Activated CD4-positive, alpha-beta memory T cell treated with anti-CD3 and anti-CD28 coated beads for 36 hours (primary cell): Measurements from ENCODE around the gene SEC31B. TPM values are rescaled to one million over a fixed set of nuclear protein-coding genes. Genes with fewer than 3 reads are reported as not detected.

Experiments
- CTCF ChIA-PET: fragments of 350-600 bp; sonication (Branson Sonifier 250); formaldehyde crosslinking; loops from one replicate; lab custom pipeline; 2021; ENCODE audit warnings: antibody characterized with exemption, inconsistent platforms; lab: Charles Lee
- POLR2A ChIA-PET: fragments of 350-600 bp; sonication (Branson Sonifier 250); formaldehyde crosslinking; loops from one replicate; lab custom pipeline; 2021; ENCODE audit warnings: antibody characterized with exemption; lab: Charles Lee
- DNase-seq: peaks from one replicate; pipeline ENCODE4 v3.0.0-alpha.2; 2020
- H3K27ac Mint-ChIP-seq: one replicate; pipeline ENCODE4 v1.8.0; 2021; ENCODE audit warnings: mixed read lengths
- H3K27me3 Mint-ChIP-seq: one replicate; pipeline ENCODE4 v1.8.0; 2021; ENCODE audit warnings: mixed read lengths
- H3K36me3 Mint-ChIP-seq: one replicate; pipeline ENCODE4 v1.8.0; 2021; ENCODE audit warnings: mixed read lengths
- H3K4me1 Mint-ChIP-seq: one replicate; pipeline ENCODE4 v1.8.0; 2021; ENCODE audit warnings: low read depth, mixed read lengths
- H3K4me3 Mint-ChIP-seq: one replicate; pipeline ENCODE4 v1.8.0; 2021; ENCODE audit warnings: mild to moderate bottlenecking, mixed read lengths
- H3K9me3 Mint-ChIP-seq: one replicate; pipeline ENCODE4 v1.8.0; 2021; ENCODE audit warnings: mixed read lengths
- intact Hi-C: fragments of 100-400 bp; cut with micrococcal nuclease; formaldehyde crosslinking; loops from one replicate; pipeline ENCODE4 v1.15.1; 2023
- total RNA-seq, 2 experiments: library from RNA; stranded (reverse); gene quantifications; one replicate each; pipeline ENCODE4 v1.2.3, GENCODE V29; 2021

The SEC31B gene, protein sequence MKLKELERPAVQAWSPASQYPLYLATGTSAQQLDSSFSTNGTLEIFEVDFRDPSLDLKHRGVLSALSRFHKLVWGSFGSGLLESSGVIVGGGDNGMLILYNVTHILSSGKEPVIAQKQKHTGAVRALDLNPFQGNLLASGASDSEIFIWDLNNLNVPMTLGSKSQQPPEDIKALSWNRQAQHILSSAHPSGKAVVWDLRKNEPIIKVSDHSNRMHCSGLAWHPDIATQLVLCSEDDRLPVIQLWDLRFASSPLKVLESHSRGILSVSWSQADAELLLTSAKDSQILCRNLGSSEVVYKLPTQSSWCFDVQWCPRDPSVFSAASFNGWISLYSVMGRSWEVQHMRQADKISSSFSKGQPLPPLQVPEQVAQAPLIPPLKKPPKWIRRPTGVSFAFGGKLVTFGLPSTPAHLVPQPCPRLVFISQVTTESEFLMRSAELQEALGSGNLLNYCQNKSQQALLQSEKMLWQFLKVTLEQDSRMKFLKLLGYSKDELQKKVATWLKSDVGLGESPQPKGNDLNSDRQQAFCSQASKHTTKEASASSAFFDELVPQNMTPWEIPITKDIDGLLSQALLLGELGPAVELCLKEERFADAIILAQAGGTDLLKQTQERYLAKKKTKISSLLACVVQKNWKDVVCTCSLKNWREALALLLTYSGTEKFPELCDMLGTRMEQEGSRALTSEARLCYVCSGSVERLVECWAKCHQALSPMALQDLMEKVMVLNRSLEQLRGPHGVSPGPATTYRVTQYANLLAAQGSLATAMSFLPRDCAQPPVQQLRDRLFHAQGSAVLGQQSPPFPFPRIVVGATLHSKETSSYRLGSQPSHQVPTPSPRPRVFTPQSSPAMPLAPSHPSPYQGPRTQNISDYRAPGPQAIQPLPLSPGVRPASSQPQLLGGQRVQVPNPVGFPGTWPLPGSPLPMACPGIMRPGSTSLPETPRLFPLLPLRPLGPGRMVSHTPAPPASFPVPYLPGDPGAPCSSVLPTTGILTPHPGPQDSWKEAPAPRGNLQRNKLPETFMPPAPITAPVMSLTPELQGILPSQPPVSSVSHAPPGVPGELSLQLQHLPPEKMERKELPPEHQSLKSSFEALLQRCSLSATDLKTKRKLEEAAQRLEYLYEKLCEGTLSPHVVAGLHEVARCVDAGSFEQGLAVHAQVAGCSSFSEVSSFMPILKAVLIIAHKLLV
- total RNA-seq, result 10 to 100 TPM; 44.2 to 47.2 TPM

DNA sequence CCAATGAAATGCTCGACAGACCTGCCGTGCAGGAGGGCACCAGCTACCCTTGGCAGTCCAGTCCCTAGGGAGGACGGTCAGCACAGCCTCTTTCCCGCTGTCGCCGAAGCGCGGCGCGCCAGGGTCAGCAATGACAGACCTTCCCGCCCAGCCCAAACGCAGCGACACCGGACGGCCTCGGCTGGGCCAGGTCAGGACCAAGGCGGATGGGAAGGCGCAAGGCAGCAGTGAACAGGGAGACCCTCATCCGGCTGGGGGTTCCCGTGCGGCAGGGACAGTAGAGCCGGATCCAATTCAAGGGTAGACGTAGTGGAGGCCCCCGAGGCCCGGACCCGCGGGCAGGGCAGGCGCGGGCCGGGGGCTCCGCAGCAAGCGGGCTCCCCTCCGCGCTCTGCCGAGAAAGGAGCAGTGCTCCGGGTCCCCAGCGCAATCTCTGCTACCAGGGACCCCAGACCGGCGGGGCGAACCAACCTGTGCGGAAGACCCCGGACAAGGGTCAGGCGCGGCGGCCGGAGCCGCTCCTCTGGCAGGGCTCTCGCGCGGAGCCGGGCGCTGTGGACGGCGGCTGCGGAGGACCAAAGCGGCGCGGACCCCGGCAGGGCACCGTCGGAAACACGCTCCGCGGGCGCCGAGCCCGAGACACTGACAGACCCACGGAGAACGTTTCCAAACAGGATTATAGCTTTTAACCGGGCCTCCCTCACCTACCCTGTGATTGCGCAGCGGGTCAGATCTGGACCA, at the start of gene SEC31B:
SEC31B (minus strand) TSS at position 551 of the 741 bp plus-strand sequence. CDS start 2,909 bp downstream, outside the sequence.
- intact Hi-C loops, result no loop called here
- no peaks in the 10 kb centered on the region for H3K27me3 Mint-ChIP-seq
- peaks cover 12% of the 10 kb centered on the region for H3K4me1 Mint-ChIP-seq
- no peak for DNase-seq
- no peaks in the 10 kb centered on the region for H3K9me3 Mint-ChIP-seq
- CTCF ChIA-PET, result interaction anchor here (0.6 to 7.5 kb wide), 29 partner anchors 9 to 361 kb away, joined by 3 to 144 read pairs (median 5); partner anchors contain the start of genes HIF1AN, NDUFB8, PKD2L1 and SCD
- H3K27ac Mint-ChIP-seq, result peak within 1 kb of the TSS; percentile 61
- H3K36me3 Mint-ChIP-seq, result peaks cover 27% of the 10 kb centered on the region
- POLR2A ChIA-PET, result interaction anchor here (1.3 to 1.4 kb wide), 3 partner anchors 17 to 37 kb away, joined by 3 to 4 read pairs (median 3); partner anchors contain the start of gene HIF1AN
- no peak within 1 kb of the TSS for H3K4me3 Mint-ChIP-seq

DNA sequence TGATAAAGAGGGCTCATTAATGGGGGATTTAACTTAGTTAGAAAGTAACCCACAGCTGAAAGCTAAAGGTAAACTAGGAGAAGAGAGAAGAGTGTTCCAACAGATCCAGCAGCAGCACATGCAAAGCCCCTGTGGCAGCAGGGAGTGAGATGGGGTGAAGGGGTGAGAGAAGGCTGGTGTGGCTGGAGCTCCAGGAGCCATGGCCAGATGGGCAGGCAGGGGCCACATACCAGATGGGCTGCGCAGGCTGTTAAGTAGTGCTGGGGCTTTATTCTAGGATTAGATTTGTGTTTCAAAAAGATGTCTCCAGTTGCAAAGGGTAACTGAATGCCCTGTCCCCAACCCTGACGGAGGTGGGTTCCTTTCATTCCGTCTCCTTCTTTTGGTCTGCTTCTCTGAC, 49.3 kb upstream of the SEC31B start:
- Mint-ChIP-seq H3K27me3 (peaks cover 38% of the 10 kb centered on the region), H3K4me1 (no peaks in the 10 kb centered on the region), H3K36me3 (no peaks in the 10 kb centered on the region), H3K27ac (no peak overlapping the region), H3K9me3 (no peaks in the 10 kb centered on the region), H3K4me3 (no peak overlapping the region)
- POLR2A ChIA-PET, result no interaction called here
- DNase-seq, result no peak
- CTCF ChIA-PET, result interaction anchor here (1.4 to 2.3 kb wide), 2 partner anchors 33 to 174 kb away, joined by 3 to 10 read pairs; partner anchors contain the start of gene HIF1AN
- intact Hi-C loops, result loop anchor here (10.0 kb wide), 1 partner anchor 86 kb away; no protein-coding TSS in a partner anchor

DNA sequence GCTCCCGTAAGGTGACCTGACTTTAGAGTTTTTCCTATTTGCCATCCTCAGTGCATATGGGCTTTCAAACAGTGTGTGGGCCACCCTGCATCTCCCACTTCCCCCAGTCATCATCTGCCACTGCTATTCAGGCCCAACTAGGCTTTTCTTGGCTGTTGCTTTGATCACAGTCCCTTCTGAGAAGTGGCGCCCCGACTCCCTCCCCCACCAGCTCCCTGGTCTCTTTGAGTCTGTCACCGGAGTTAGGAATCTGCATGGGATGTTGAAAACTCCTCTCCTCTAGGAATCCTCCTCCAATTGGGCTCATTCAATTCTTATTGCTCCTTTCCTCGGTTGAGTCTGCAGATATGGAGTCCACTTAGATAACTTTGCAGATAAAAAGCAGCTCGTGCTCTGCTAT, 48.2 kb upstream of the SEC31B start:
- Mint-ChIP-seq H3K9me3 (no peaks in the 10 kb centered on the region), H3K4me3 (no peak overlapping the region), H3K27me3 (peaks cover 37% of the 10 kb centered on the region), H3K4me1 (peaks cover 2% of the 10 kb centered on the region), H3K36me3 (no peaks in the 10 kb centered on the region), H3K27ac (no peak overlapping the region)
- ChIA-PET CTCF (interaction anchor here (1.4 to 2.4 kb wide), 3 partner anchors 32 to 311 kb away, joined by 3 to 7 read pairs (median 3); partner anchors contain the start of gene HIF1AN), POLR2A (no interaction called here)
- intact Hi-C loops, result loop anchor here (10.0 kb wide), 1 partner anchor 87 kb away; no protein-coding TSS in a partner anchor
- DNase-seq, result no peak

DNA sequence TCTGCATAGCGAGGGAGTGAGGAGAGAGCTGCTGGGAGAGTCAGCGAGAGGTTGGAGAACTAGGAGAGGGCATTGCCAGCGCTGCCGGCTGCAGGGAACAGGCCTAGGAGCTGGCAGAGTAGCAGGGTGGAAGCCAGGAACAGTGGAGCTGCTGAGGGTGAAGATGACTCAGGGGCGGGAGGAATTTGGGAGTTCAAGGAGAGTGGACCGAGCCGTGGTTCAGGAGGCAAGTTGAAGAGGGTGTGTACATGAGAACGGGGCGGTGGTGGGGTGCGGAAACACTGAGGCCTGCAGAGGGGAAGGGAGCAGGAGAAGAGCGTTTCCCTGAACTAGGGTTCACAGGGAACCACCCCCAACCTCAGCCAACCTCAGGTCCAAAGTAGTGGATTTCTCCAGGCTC, 47.6 kb upstream of the SEC31B start:
- CTCF ChIA-PET, result interaction anchor here (1.5 to 2.4 kb wide), 2 partner anchors 177 to 311 kb away, joined by 3 to 7 read pairs; no protein-coding TSS in a partner anchor
- Mint-ChIP-seq H3K4me1 (peaks cover 4% of the 10 kb centered on the region), H3K27ac (no peak overlapping the region), H3K36me3 (no peaks in the 10 kb centered on the region), H3K9me3 (no peaks in the 10 kb centered on the region), H3K4me3 (no peak overlapping the region), H3K27me3 (peaks cover 35% of the 10 kb centered on the region)
- POLR2A ChIA-PET, result no interaction called here
- no peak for DNase-seq
- intact Hi-C loops, result loop anchor here (10.0 kb wide), 1 partner anchor 88 kb away; no protein-coding TSS in a partner anchor

DNA sequence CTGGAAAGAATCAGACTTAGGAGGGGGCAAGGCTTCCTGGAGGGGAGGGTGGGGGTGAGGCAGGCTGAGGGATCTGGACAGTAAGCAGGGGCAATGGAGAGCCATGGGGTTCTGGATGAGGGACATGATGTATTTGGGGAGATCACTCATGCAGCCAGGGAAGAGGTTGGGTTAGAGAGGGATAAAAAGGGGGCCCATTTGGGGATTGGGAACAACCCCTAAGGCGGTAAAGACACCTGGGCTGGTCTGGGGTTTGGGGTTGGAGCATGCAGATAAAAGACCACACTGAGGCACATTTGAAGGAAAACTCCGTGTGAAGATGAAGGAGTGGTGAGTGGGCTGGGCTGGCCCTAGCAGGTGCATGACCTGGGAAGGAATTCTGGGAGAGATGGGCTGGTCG, 46.9 kb upstream of the SEC31B start:
- Mint-ChIP-seq H3K9me3 (no peaks in the 10 kb centered on the region), H3K36me3 (no peaks in the 10 kb centered on the region), H3K4me3 (no peak overlapping the region), H3K27ac (no peak overlapping the region), H3K4me1 (peaks cover 6% of the 10 kb centered on the region), H3K27me3 (peaks cover 38% of the 10 kb centered on the region)
- DNase-seq, result no peak
- POLR2A ChIA-PET, result no interaction called here
- intact Hi-C loops, result loop anchor here (10.0 kb wide), 1 partner anchor 88 kb away; no protein-coding TSS in a partner anchor
- CTCF ChIA-PET, result interaction anchor here (2.4 kb wide), 1 partner anchor 177 kb away, joined by 7 read pairs; no protein-coding TSS in a partner anchor

DNA sequence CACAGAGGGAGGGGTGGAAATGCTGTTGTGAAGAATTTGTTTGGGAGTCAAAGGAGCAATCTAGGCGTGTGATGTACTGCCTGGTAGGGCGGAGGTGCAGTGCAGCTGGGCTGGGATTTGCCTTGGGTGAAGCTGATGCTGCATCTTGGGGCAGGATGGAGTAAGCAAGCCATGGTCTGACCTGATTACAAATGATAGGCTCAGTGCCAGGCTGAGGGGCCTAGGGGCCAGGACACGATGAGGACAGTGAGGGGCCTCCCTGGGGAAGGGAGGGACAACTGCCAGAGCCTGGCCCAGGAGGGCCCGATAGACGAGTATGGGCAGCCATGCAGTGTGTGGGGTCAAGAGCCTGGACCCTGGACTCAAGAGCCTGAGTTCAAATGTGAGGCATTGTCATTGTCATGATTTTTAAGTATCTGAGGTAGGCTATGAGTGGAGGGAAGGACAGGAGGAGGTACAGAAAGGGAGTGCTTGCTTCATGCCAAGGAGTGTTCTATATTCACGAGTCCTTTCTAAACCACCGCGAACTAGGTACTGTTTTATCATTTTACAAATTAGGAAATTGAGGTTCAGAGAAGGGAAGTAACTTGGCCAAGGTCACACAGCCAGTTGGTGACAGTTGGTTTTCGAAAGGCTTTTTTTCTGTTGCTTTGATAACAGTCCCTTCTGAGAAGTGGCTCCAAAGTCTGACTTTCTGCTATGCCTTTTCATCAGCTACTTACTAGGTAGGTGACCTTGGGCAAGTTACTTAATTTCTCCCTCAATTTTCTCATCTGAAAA, 45.7 kb upstream of the SEC31B start:
- H3K4me1 Mint-ChIP-seq, result peaks cover 10% of the 10 kb centered on the region
- ChIA-PET CTCF (interaction anchor here (0.5 kb wide), 1 partner anchor 309 kb away, joined by 3 read pairs; no protein-coding TSS in a partner anchor), POLR2A (no interaction called here)
- H3K9me3 Mint-ChIP-seq, result no peaks in the 10 kb centered on the region
- H3K36me3 Mint-ChIP-seq, result no peaks in the 10 kb centered on the region
- peaks cover 38% of the 10 kb centered on the region for H3K27me3 Mint-ChIP-seq
- intact Hi-C loops, result loop anchor here (10.0 kb wide), 1 partner anchor 89 kb away; no protein-coding TSS in a partner anchor
- H3K27ac Mint-ChIP-seq, result no peak overlapping the region
- H3K4me3 Mint-ChIP-seq, result no peak overlapping the region
- no peak for DNase-seq

DNA sequence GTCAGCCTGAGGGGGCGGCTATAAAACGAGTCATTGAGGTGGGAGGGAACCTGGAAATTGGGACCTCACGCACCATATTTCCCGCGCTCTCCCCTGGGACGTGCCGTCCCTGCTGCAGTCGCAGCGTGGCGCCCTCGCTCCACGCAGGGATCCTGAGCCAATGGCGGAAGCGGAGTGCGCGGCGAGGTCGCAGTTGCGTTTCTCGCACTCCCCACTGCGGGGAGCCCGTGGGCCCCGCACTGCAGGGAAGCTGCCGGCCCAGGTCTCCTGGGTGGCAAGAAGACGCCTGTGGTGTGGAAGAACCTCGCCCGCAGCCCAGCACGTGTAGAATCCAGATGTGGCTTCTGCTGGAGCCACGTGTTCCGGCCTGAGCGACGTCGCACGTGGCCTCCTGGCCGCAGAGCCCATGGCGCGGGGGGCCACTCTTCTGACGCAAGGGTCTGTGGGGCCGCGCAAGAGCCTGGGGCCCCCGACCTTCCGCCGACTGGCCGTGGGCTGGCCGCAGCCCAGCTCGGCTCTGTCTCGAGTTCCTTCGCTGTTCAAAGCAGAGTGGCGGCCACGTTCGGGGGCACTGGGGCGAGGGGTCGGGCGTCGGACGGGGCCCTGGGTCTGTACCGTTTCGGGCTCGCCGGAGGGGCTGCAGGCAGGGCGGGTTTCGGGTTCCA, 42.5 kb upstream of the SEC31B start:
- peak; percentile 86 for DNase-seq
- Mint-ChIP-seq H3K27ac (no peak overlapping the region), H3K36me3 (peaks cover 4% of the 10 kb centered on the region), H3K9me3 (no peaks in the 10 kb centered on the region), H3K27me3 (peaks cover 29% of the 10 kb centered on the region), H3K4me1 (peaks cover 10% of the 10 kb centered on the region), H3K4me3 (no peak overlapping the region)
- intact Hi-C loops, result loop anchor here (1.0 to 10.0 kb wide), 4 partner anchors 93 to 450 kb away; no protein-coding TSS in a partner anchor
- POLR2A ChIA-PET, result no interaction called here
- CTCF ChIA-PET, result interaction anchor here (0.6 to 5.3 kb wide), 21 partner anchors 8 to 452 kb away, joined by 3 to 56 read pairs (median 4); partner anchors contain the start of genes HIF1AN, LZTS2 and PAX2

DNA sequence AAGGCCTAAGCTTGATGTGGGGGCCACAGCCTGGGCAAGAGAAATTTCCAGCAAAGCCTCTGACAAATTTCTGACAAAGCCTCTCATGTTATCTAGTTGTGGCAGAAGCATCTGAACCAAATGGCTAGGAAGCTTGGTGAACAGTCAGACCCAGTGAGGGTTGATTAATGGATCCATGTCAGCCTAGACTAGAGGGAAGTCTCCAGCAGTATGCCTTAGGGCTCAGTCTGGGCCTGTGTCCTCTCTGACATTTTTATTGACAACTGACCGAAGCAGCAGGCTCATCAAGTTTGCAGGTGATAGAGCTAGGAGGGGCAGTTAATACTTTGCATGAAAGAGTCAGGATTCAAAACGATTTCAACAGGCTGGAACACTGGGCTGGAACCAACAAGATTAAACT, 41.3 kb upstream of the SEC31B start:
- no peak overlapping the region for H3K27ac Mint-ChIP-seq
- no peak overlapping the region for H3K4me3 Mint-ChIP-seq
- H3K4me1 Mint-ChIP-seq, result peaks cover 10% of the 10 kb centered on the region
- intact Hi-C loops, result loop anchor here (5.0 to 10.0 kb wide), 2 partner anchors 94 to 451 kb away; no protein-coding TSS in a partner anchor
- POLR2A ChIA-PET, result no interaction called here
- CTCF ChIA-PET, result interaction anchor here (0.8 to 5.3 kb wide), 9 partner anchors 10 to 436 kb away, joined by 3 to 56 read pairs (median 3); no protein-coding TSS in a partner anchor
- H3K27me3 Mint-ChIP-seq, result peaks cover 18% of the 10 kb centered on the region
- no peak for DNase-seq
- H3K36me3 Mint-ChIP-seq, result peaks cover 6% of the 10 kb centered on the region
- no peaks in the 10 kb centered on the region for H3K9me3 Mint-ChIP-seq

DNA sequence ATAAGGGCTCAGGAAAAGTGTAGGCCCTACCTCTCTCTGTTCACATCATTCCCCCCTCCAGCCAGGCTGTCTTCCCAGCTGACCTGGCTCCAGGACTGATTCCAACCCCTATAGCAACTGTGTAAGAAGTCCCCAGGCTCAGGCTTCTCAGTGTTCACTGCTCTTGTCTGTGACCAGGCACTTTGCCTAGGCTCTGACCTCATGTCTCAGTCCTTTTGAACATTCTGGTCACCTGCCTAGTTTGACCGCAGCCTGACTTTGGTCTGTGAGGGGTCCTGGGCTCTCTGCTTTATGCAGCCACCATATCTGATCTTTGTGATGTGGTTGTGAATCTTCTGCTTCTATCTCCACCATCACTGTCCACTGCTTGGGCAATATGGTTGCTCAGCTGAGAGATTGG, 40.6 kb upstream of the SEC31B start:
- POLR2A ChIA-PET, result no interaction called here
- Mint-ChIP-seq H3K36me3 (peaks cover 12% of the 10 kb centered on the region), H3K4me1 (peaks cover 10% of the 10 kb centered on the region), H3K27ac (no peak overlapping the region), H3K9me3 (no peaks in the 10 kb centered on the region), H3K4me3 (no peak overlapping the region), H3K27me3 (peaks cover 13% of the 10 kb centered on the region)
- CTCF ChIA-PET, result interaction anchor here (1.1 to 5.3 kb wide), 5 partner anchors 9 to 313 kb away, joined by 3 to 56 read pairs (median 4); no protein-coding TSS in a partner anchor
- no peak for DNase-seq
- intact Hi-C loops, result loop anchor here (5.0 to 10.0 kb wide), 2 partner anchors 95 to 452 kb away; no protein-coding TSS in a partner anchor
